IPS-20b (cell line): ENCODE data around the gene COPA.
A peak's percentile ranks its signal among the peaks of the same experiment; 100 is the strongest.

Experiments used
- H3K27ac ChIP-seq: one replicate; pipeline ENCODE4 v1.5.1; 2013; ENCODE audit warnings: low read length
- H3K27me3 ChIP-seq: 2 replicates; pipeline ENCODE4 v1.6.1; 2013; ENCODE audit warnings: mild to moderate bottlenecking, low read length, inconsistent platforms; ENCODE audit not compliant: insufficient read depth
- H3K36me3 ChIP-seq: 2 replicates; pipeline ENCODE4 v1.6.1; 2013; ENCODE audit warnings: low read depth, mild to moderate bottlenecking, inconsistent platforms, low read length, moderate library complexity; ENCODE audit not compliant: insufficient read depth
- H3K4me1 ChIP-seq: 2 replicates; pipeline ENCODE4 v1.6.1; 2013; ENCODE audit warnings: mild to moderate bottlenecking, control low read depth, inconsistent platforms, low read length, moderate library complexity; ENCODE audit not compliant: insufficient read depth
- H3K4me3 ChIP-seq: 2 replicates; pipeline ENCODE4 v1.5.1; 2013; ENCODE audit warnings: mild to moderate bottlenecking, low read length, inconsistent platforms
- H3K9ac ChIP-seq: 2 replicates; pipeline ENCODE4 v1.6.1; 2013; ENCODE audit warnings: low read depth, mild to moderate bottlenecking, inconsistent platforms, low read length, moderate library complexity
- H3K9me3 ChIP-seq: 2 replicates; pipeline ENCODE4 v1.6.1; 2013; ENCODE audit warnings: mild to moderate bottlenecking, low read depth, low read length, inconsistent platforms; ENCODE audit not compliant: insufficient read depth

The COPA gene

DNA sequence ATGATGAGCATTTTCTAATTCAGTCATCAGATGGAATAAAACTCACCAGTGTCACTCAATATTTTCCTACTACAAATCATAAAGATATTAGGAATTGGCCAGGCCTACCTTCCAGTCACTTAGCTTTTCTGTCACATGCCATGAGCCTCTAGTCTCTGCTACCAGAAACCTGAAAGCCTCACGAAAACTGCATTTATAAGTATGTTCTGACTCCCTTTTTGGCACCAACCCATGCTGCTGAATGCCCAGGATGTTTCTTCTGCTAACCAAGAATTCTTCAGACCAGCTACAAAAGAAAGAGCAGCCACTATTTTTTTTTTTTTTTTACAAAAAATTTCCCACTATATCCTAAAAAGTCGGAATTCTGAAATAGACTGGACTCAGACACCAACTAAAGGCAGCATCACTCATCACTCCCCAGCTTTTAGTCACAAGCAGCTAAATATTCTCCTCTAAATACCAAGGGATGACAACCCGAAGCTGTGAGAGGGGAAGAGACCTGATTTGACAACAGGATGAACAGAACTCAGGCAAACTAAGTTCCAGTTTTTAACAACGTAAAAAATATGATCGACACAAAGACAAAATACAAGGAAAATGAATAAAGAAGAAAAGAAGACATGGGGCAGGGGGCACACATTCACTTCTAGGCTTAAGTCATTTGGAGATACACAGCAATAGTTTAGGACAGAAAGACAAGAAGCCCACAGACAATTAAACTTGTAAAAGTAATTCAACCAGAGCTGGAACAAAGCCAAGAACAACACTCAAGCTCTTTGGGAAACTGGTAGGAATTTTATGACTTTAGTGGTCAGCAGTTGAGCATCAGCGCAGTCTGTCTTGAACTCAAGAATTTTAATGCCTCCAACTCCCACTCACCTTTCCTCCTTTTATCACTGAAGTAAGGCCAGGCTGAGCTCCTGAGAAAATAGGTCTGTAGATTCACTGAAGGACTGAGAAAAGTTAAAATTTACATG, 82.4 kb downstream of the COPA start:
- Histone ChIP-seq H3K9me3 (no peaks in the 10 kb centered on the region), H3K36me3 (peaks cover 11% of the 10 kb centered on the region; the same call in 1 of the 2 replicates), H3K27me3 (peaks cover 11% of the 10 kb centered on the region), H3K4me3 (peak overlapping the region; percentile 94), H3K27ac (no peak overlapping the region), H3K4me1 (peaks cover 19% of the 10 kb centered on the region), H3K9ac (peak overlapping the region; percentile 98)

DNA sequence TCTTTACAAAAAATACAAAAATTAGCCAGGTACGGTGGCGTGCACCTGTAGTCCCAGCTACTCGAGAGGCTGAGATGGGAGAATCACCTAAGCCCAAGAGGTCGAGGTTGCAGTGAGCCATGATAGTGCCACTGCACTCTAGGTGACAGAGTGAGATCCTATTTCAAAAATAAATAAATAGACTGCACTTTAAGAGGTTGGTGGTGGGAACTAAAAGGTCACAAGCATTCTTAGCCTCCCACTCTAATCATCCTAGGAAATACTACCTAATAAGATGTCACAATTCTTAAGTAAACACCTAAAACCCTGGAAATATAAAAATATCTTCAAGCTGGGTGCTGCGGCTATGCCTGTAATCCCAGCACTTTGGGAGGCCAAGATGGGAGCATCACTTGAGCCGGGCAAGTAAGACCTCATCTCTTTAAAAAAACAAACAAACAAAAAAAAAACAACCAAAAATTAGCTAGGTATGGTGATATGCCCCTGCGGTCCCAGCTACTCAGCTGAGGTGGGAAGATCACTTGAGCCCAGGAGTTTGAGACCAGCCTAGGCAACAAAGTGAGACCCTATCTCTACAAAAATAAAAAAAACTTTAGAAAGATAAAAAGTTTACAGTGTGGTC, 84.8 kb downstream of the COPA start:
- Histone ChIP-seq H3K4me3 (no peak overlapping the region), H3K27ac (no peak overlapping the region), H3K4me1 (peaks cover 19% of the 10 kb centered on the region), H3K9ac (no peak overlapping the region), H3K36me3 (peaks cover 11% of the 10 kb centered on the region; the same call in 1 of the 2 replicates), H3K27me3 (no peaks in the 10 kb centered on the region), H3K9me3 (no peaks in the 10 kb centered on the region)

DNA sequence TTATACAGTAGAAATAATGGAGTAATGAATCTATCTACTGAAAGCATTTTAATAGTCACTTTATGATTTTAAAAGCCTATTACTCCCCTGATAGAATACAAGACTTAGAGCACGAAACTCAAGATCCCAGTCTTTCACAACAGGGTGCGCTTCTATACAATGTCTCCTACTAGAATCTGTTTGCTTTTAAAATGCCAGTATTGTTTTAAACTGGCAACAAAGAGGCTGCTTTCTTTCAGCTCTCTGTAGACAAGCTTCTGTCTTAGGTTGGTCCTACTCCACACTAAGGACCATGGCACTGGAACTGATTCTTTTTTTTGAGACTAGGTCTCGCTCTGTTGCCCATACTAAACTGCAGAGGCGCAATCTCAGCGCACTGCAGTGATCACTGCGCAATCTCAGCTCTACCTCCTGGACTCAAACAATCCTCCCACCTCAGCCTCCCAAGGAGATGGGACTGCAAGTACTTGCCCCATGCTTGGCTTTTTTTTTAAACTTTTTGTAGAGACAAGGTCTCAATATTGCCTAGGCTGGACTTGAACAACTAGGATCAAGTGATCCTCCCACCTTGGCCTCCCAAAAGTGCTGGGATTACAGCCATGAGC, 85.5 kb downstream of the COPA start:
- Histone ChIP-seq H3K27me3 (no peaks in the 10 kb centered on the region), H3K9ac (peak overlapping the region; percentile 13; the same call in 1 of the 2 replicates)

DNA sequence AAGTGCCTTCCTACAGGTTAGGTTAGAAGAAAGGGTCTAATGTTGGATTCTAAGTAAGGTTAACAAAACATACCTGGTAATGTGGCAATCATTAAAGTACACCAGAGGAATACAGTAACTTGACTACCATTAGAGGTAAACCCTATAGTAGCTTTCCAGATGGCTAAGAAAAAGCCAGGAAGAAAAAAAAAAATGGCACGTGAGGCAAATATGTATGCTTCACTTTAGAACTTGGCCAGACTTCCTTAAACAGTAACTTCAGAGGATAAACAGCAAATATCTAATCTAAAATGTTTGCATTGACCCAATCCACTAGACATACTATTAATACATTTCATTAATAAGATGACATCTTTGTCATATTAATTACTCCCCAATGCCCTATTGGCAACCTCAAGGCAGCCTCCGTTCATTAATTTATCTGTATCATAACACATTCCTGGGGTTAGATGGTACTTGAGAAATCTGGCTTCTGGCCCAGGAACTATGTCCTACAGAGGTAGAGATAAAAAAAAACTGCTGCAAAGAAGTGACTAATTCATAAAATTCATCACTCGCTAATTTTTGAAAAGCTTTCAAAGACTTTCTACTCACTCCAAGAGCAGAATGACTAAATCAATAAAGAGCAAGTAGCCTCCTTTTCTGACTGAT, 86.5 kb downstream of the COPA start:
- no peak overlapping the region for H3K4me3 ChIP-seq
- H3K4me1 ChIP-seq: peaks cover 20% of the 10 kb centered on the region
- H3K27ac ChIP-seq: no peak overlapping the region
- H3K36me3 ChIP-seq: peaks cover 13% of the 10 kb centered on the region; the same call in 1 of the 2 replicates
- no peak overlapping the region for H3K9ac ChIP-seq
- no peaks in the 10 kb centered on the region for H3K27me3 ChIP-seq
- no peaks in the 10 kb centered on the region for H3K9me3 ChIP-seq

More for the DNA sequence above, 85.5 kb downstream of the COPA start:
- Histone ChIP-seq H3K4me1 (peaks cover 17% of the 10 kb centered on the region), H3K36me3 (peaks cover 11% of the 10 kb centered on the region; the same call in 1 of the 2 replicates), H3K4me3 (no peak overlapping the region), H3K9me3 (no peaks in the 10 kb centered on the region), H3K27ac (no peak overlapping the region)

DNA sequence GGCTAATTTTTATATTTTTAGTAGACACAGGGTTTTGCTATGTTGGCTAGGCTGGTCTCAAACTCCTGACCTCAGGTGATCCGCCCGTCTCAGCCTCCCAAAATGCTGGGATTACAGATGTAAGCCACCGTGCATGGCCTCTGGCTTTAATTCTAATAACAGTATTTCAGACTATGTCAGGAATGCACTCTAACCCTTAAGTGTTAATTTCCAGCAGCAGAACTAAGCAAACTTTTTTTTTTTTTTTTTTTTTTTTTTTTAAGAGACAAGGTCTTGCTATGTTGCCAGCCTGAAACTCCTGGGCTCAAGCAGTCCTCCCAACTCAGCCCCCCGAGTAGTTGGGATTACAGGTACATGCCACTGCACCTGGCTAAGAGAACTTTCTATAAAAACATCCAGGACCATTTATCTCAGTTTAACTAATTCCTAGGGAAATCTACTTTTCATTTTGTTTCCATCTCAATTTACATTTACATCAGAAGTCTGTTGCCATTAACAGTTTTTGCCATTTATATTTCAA, 87.2 kb downstream of the COPA start:
- Histone ChIP-seq H3K4me3 (no peak overlapping the region), H3K36me3 (peaks cover 17% of the 10 kb centered on the region; the same call in 1 of the 2 replicates), H3K9me3 (no peaks in the 10 kb centered on the region), H3K9ac (no peak overlapping the region), H3K27ac (no peak overlapping the region), H3K4me1 (peaks cover 16% of the 10 kb centered on the region), H3K27me3 (no peaks in the 10 kb centered on the region)

DNA sequence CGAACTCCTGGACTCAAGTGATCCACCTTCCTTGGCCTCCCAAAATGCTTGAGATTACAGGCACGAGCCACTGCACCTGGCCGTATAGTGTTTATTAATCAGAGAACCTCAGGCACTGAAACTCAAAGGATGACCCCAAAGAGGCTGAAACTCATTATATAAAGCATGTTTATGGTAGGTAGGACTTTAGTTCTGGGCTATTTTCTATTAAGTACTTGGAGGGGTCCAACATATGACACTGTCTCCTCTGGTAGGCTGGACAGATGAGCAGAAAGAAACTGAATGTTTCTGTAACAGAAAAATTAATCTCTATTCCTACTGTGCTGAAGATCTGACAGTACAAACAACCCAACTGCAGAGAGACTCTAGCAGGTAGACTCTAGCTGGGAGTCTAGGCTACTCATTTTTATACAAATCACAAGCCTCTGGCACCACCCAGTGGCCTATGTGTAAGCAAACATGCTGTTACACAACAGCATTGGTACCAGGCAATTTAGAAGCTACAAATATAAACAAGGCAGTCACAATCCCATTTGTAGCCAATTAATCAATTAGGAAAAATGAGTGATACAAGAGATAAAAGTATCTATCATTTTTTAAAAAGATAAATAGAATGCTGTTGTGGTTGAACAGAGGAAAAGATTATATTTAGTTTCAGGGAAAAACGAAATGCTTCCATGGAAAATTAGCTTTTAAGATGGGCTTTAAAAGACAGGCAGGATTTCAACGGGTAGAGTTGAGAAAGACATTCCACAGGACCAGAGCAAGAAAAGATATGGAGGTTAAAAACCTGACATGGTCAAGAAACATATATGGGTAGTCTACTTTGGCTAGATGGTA, 91.1 kb downstream of the COPA start:
- no peak overlapping the region for H3K4me3 ChIP-seq
- no peak overlapping the region for H3K9ac ChIP-seq
- peaks cover 3% of the 10 kb centered on the region; the same call in 1 of the 2 replicates for H3K4me1 ChIP-seq
- peaks cover 10% of the 10 kb centered on the region for H3K36me3 ChIP-seq
- H3K9me3 ChIP-seq: no peaks in the 10 kb centered on the region
- H3K27me3 ChIP-seq: no peaks in the 10 kb centered on the region
- H3K27ac ChIP-seq: no peak overlapping the region

DNA sequence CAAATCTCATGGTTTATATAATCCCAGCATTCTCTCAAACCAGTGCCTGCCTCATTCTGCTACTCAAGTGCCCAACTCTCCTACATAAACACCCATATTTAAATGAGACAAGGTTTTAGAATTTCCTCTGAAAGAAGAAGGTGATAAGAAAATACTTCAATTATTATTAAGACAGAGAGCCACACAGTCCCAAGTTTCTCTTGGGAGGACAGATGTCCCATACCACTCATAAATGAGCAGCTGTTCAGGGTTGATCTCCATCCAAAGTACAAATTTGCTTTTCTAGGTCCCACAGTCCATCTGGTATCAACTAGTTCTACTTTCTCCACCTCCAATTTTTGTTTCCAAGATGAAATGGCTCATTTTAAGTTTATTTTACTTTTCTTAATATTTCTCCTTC, 92.0 kb downstream of the COPA start:
- H3K27ac ChIP-seq: no peak overlapping the region
- H3K4me1 ChIP-seq: peaks cover 3% of the 10 kb centered on the region; the same call in 1 of the 2 replicates
- no peaks in the 10 kb centered on the region for H3K27me3 ChIP-seq
- H3K9me3 ChIP-seq: no peaks in the 10 kb centered on the region
- H3K9ac ChIP-seq: no peak overlapping the region
- no peak overlapping the region for H3K4me3 ChIP-seq
- peaks cover 10% of the 10 kb centered on the region for H3K36me3 ChIP-seq

DNA sequence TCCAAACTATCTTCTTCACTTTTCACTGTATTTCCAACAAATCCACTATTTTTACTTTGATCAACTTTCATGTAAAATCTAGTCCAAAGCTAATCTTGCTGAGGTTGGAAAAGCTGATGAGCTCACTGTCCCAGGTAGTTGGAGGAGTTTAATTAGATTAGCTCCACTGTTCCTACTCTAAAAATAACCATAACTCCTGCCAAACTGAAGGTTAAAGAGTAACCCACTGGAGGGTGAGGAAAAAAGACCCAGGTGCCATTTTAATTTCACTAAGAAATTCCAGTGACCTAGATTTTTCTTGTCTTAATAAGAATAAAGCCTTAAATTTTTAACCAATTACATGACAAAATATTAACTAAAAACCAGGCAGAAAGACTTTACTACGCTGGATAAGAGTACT, 96.0 kb downstream of the COPA start:
- Histone ChIP-seq H3K4me3 (no peak overlapping the region), H3K27ac (no peak overlapping the region), H3K9ac (no peak overlapping the region), H3K4me1 (peaks cover 6% of the 10 kb centered on the region; the same call in 1 of the 2 replicates), H3K9me3 (no peaks in the 10 kb centered on the region), H3K27me3 (no peaks in the 10 kb centered on the region), H3K36me3 (peaks cover 30% of the 10 kb centered on the region)

DNA sequence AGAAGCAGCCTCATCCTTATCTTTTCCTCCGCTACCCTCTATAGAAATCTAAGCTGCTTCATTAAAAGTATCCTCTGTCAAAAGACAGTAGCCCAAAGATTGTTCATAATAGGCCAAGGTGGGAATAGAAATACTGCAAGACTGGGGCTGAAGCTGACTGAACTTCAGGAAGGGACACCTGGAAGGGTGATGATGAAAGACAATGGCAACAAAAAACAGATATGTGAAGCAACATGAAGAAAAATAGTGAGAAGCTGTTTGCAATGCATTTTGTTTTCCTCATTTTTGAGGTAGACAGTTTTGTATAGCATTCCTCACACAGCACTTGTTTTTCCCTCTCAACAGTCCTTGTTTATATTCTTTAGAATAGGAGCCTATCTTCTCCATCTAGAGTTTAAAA, 97.6 kb downstream of the COPA start:
- Histone ChIP-seq H3K27me3 (no peaks in the 10 kb centered on the region), H3K4me1 (0 out of 2 replicates have a peak, but pooled peaks cover 3% of the 10 kb centered on the region), H3K9me3 (no peaks in the 10 kb centered on the region), H3K36me3 (peaks cover 39% of the 10 kb centered on the region), H3K27ac (no peak overlapping the region), H3K4me3 (no peak overlapping the region), H3K9ac (no peak overlapping the region)

DNA sequence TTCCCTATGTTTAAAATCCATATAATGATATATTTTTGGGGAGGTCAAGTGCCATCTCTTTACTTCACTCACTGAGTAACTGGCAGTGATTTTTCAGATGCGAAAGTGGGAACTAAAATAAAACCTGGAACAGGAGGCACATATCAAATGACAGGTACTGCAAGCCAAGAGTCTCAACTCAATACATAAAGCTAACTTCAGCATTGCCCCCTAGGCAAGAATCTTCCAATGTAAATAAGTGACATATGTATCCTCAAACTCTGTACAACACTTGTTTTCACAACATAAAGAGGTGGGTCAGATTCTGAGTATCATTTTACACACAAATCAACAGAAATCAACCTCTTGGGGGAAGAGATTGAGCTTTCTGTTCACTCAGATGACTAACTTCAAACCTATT, 98.8 kb downstream of the COPA start:
- Histone ChIP-seq H3K27me3 (no peaks in the 10 kb centered on the region), H3K36me3 (peaks cover 46% of the 10 kb centered on the region), H3K4me1 (0 out of 2 replicates have a peak, but pooled peaks cover 3% of the 10 kb centered on the region), H3K4me3 (no peak overlapping the region), H3K9ac (no peak overlapping the region), H3K9me3 (no peaks in the 10 kb centered on the region), H3K27ac (no peak overlapping the region)
